ENCODE results near the gene CEP20.

CEP20 gene

DNA sequence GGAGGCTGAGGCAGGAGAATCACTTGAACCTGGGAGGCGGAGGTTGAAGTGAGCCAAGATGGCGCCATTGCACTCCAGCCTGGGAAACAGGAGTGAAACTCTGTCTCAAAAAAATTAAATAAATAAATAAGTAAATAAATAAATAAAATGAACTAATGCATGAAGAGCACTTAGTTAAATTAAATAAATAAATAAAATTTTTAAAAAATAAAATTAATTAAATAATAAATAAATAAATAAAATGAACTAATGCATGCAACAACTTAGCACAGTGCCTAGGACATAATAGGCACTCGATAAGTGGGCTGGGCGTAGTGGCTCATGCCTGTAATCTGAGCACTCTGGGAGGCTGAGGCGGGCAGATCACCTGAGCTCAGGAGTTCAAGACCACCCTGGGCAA is 15.6 kb upstream of the CEP20 start:
- no peak for TF ChIP-seq REST (IDR thresholded peaks at IDR 0.05; ENCODE audit: insufficient read depth in 1 of 2, low read depth in 2 of 2, low read length in 2 of 2)
- no peak for TF ChIP-seq POLR2AphosphoS5 (IDR thresholded peaks at IDR 0.05; ENCODE audit: low read depth, low read length)
- no peak for TF ChIP-seq SIN3A (IDR thresholded peaks at IDR 0.05; ENCODE audit: borderline replicate concordance, insufficient read depth, low read length)
- TF ChIP-seq TAF1 (IDR thresholded peaks at IDR 0.05; ENCODE audit: borderline replicate concordance, insufficient read depth, low read length) = no peak
- TF ChIP-seq FOXP2 (optimal IDR thresholded peaks at IDR 0.05; ENCODE audit: borderline replicate concordance, extremely low read depth, extremely low read length, insufficient read depth) = no peak

GRCh38 chr16:15900901-15901500 is 12.6 kb upstream of the CEP20 start:
- TF ChIP-seq POLR2AphosphoS5 (IDR thresholded peaks at IDR 0.05; ENCODE audit: low read depth, low read length) (no peak), SIN3A (IDR thresholded peaks at IDR 0.05; ENCODE audit: borderline replicate concordance, insufficient read depth, low read length) (no peak)

DNA sequence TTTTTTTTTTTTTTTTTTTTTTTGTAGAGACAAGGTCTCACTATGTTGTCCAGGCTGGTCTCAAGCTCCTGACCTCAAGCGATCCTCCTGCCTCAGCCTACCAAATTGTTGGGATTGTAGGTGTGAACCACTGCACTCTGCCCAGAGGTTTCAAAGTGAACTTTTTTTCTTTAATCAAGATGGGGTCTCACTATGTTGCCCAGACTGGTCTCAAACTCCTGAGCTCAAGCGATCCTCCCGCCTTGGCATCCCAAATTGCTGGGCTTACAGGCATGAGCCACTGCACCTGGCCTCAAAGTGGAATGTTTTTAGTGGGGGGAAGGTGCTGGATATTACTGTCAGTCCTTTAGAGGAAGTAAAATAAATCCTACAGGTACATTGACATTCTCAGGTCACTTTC is 12.0 kb upstream of the CEP20 start:
- TF ChIP-seq TAF1 (IDR thresholded peaks at IDR 0.05; ENCODE audit: borderline replicate concordance, insufficient read depth, low read length) (no peak), SIN3A (IDR thresholded peaks at IDR 0.05; ENCODE audit: borderline replicate concordance, insufficient read depth, low read length) (no peak), FOXP2 (optimal IDR thresholded peaks at IDR 0.05; ENCODE audit: borderline replicate concordance, extremely low read depth, extremely low read length, insufficient read depth) (no peak), REST (IDR thresholded peaks at IDR 0.05; ENCODE audit: insufficient read depth in 1 of 2, low read depth in 2 of 2, low read length in 2 of 2) (no peak), POLR2AphosphoS5 (IDR thresholded peaks at IDR 0.05; ENCODE audit: low read depth, low read length) (no peak)

GRCh38 chr16:15899538-15900100 is 11.2 kb upstream of the CEP20 start:
- TF ChIP-seq REST (IDR thresholded peaks at IDR 0.05; ENCODE audit: insufficient read depth in 1 of 2, low read depth in 2 of 2, low read length in 2 of 2) (no peak), SIN3A (IDR thresholded peaks at IDR 0.05; ENCODE audit: borderline replicate concordance, insufficient read depth, low read length) (no peak), TAF1 (IDR thresholded peaks at IDR 0.05; ENCODE audit: borderline replicate concordance, insufficient read depth, low read length) (no peak), FOXP2 (optimal IDR thresholded peaks at IDR 0.05; ENCODE audit: borderline replicate concordance, extremely low read depth, extremely low read length, insufficient read depth) (no peak), POLR2AphosphoS5 (IDR thresholded peaks at IDR 0.05; ENCODE audit: low read depth, low read length) (no peak)

DNA sequence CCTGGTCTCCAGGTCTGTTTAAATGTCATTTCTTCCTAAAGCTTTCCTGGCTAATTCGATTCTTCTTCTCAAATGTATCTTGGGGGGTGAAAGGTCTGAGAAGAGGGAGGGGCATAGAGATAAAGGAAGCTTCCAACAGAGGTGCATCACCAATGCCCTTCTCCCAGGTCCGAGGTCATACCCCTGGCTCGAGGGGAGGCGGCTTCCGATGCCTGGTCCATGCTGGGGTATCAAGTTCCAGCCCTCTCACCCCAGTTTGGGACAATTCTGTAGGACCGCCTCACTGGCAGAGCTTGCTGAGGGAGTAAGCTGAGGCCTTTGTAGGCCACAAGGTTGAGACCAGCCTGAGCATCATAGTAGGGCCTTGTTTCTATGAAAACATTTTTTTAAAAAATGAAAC is 10.3 kb upstream of the CEP20 start:
- no peak for TF ChIP-seq SIN3A (IDR thresholded peaks at IDR 0.05; ENCODE audit: borderline replicate concordance, insufficient read depth, low read length)
- TF ChIP-seq REST (IDR thresholded peaks at IDR 0.05; ENCODE audit: insufficient read depth in 1 of 2, low read depth in 2 of 2, low read length in 2 of 2) = no peak
- no peak for TF ChIP-seq FOXP2 (optimal IDR thresholded peaks at IDR 0.05; ENCODE audit: borderline replicate concordance, extremely low read depth, extremely low read length, insufficient read depth)
- no peak for TF ChIP-seq TAF1 (IDR thresholded peaks at IDR 0.05; ENCODE audit: borderline replicate concordance, insufficient read depth, low read length)
- no peak for TF ChIP-seq POLR2AphosphoS5 (IDR thresholded peaks at IDR 0.05; ENCODE audit: low read depth, low read length)

Data from PFSK-1 (cell line).